LoVo (cell line): ENCODE measurements around the gene MEIOSIN.
A peak's percentile ranks its signal among the peaks of the same experiment; 100 is the strongest.
"Not testable (repeated sequence)": the region's sequence is repeated elsewhere in the genome, so short reads cannot be mapped to it uniquely, and the experiment has no call there.

ENCODE experiments used
- DNase-seq: peaks from one replicate; pipeline ENCODE4 v3.0.0-alpha.2; 2016; ENCODE audit warnings: low spot score

The MEIOSIN gene

GRCh38 chr19:45717983-45718650, 15.1 kb upstream of the MEIOSIN start:
- no peak for DNase-seq

GRCh38 chr19:45720065-45720464, 13.2 kb upstream of the MEIOSIN start:
- DNase-seq, result not testable (repeated sequence)

- DNase-seq, result not testable (repeated sequence)
Measured at GRCh38 chr19:45728683-45729082, 4.6 kb upstream of the MEIOSIN start.

DNA sequence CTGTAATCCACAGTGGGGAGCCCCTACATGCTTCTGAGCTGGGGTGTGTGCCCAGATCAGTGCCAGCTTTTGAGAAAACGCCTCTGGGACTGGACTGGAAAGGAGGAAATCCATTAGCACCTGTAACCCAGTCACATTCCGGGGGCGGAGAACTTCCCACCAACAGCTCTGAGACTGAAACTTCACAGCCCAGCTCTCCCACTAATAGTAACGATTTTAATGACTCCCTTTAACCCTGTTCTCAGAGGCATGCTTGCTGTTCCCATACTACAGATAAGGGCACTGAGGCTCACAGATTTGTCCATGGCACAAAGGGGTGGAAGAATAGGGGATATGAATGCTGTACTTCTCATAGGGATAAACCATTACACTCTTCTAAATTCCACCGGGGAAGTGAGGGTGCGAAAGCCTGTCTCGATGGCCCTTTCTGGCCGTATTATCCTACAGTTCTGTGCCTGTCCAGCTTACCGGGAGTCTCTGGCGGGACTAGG, 3.4 kb upstream of the MEIOSIN start:
- DNase-seq, result no peak

- peak; percentile 98 for DNase-seq
Measured at GRCh38 chr19:45730368-45731288, 2.6 kb upstream of the MEIOSIN start, which contains the start of gene FBXO46. TSS of gene FBXO46 (minus strand) at chr19:45730896. CDS start at chr19:45713495, 17,401 bp downstream.

DNA sequence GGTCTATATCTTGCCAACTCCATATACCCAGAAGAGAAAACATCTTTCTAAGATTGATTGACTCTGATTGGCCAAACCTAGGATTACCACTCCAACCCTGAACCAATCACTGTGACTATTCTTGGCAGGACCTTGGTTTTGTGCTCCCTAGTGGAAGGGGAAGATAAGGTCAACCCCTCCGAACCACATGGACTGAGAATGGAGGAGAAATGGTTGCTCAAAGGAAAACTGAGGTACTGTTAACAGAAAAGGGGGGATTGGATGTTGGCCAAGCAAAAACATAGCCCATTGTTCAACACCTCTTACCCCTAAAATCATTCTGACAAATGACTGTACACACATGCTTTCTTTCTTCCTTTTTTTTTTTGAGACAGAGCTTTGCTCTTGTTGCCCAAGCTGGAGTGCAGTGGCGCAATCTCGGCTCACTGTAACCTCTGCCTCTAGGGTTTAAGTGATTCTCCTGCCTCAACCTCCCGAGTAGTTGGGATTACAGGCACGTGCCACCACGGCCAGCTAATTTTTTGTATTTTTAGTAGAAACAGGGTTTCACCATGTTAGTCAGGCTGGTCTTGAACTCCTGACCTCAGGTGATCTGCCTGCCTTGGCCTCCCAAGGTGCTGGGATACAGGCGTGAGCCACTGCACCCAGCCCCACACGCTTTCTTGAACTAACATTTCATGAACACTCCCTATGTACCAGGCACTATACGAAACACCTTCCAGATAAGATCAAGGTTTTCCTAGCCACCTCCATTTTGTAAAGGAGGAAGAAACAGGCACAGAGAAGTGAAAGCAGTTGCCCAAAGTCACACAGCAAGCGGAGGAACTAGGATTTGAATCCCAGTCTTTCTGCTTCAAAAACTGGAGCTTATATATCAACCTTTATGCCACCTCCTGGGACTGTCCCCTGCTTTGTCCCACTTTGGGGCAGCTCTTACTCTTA, 6.5 kb downstream of the MEIOSIN start:
- no peak for DNase-seq

DNA sequence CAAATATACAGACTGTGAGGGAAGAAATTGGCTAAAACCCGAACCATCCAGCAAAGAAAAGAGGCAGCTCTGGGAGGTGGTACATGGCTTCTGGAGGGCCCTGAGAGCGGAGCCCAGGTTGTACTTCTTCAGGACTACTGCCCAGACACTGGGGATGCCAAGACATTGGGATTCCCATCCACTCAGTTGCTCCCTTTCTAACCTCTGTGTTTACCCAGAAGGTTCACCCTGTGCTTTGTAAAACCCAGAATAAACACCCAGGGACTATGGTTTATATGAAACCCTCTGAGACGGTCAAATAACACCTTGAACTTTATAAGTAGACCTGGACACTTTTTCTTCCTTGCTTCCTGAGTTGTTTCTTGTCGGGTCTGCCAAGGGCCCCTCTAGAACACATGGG, 9.7 kb downstream of the MEIOSIN start:
- no peak for DNase-seq

- DNase-seq, result no peak
Measured at GRCh38 chr19:45745606-45746005, 12.4 kb downstream of the MEIOSIN start.

DNA sequence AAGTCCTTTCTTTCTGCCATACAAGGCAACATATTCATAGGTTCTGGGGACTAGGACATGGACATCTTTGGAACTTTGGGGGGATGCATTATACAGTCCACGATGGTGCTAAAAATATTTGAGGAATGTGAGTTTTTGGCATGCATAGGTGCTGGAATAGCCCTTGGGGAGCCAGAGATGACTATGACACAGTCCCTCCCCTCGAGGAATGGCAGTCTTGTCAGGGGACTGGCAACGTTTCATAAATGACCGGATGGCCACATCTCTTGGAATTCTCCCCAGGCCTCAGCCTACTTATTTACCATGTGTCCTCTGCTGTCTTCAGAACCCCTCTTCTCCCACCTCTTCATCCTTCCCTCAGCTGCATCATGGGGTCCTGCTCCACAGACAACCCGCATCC, 13.6 kb downstream of the MEIOSIN start:
- no peak for DNase-seq

GRCh38 chr19:45747513-45747912, 14.3 kb downstream of the MEIOSIN start:
- DNase-seq, result no peak

DNA sequence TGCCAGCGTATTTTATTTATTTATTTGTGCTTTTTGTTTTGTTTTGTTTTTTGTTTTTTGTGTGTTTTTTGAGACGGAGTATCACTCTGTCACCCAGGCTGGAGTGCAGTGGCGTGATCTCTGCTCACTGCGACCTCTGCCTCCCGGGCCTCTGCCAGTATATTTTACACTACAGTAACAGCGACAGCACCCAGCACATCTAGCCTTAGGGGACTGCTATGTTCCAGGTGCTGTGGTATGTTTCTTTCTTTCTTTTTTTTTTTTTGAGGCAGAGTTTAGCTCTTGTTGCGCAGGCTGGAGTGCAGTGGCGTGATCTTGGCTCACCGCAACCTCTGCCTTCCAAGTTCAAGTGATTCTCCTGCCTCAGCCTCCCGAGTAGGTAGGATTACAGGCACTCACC, 18.2 kb downstream of the MEIOSIN start:
- not testable (repeated sequence) for DNase-seq

DNA sequence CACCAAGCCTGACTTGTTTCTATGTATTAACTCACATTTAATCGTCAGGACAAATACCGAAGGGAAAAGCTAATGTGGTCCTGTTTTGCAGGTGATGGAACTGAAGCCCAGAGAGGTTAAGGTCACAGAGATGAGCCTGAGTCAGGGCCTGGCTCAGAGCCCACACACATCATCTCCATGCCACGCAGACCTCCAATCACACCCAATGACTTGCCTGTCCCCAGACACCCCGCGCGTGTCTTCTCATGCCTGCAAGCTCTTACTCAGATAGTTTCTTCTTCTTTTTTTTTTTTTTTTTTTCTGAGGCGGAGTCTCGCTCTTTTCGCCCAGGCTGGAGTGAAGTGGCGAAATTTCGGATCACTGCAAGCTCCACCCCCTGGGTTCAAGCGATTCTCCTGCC, 19.4 kb downstream of the MEIOSIN start:
- no peak for DNase-seq

DNA sequence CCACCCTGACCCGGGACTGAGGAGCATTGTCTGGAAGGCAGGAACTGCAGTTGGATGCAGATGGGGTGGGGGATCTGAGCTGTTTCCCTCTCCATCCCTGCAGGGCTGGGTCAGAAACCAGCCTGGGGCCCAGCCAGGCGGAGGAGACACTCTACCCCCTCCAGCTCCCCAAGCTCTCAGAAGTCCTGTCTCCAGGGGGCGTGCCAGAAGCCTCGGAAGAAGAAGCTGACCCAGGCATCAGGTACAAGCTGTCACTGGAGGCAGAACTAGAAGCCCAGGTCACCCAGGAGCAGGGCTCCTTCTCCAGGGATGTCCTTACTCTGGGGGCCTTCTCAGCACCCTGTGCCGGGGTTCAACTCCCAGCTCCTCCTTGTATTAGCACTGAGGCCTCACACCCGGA, 20.3 kb downstream of the MEIOSIN start:
- no peak for DNase-seq

GRCh38 chr19:45754323-45754722, 21.1 kb downstream of the MEIOSIN start:
- DNase-seq, result no peak

DNA sequence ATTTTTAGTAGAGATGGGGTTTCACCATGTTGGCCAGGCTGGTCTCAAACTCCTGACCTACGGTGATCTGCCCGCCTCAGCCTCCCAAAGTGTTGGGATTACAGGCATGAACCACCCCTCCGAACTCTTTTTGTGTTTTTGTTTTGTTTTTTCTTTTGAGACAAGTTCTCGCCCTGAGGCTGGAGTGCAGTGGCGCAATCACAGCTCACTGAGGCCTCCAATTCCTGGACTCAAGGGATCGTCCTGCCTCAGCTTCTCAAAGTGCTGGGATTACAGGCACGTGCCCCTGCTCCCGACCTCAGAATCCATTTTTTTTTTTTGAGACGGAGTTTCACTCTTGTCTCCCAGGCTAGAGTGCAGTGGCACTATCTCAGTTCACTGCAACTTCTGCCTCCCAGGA, 24.5 kb downstream of the MEIOSIN start:
- DNase-seq, result no peak

DNA sequence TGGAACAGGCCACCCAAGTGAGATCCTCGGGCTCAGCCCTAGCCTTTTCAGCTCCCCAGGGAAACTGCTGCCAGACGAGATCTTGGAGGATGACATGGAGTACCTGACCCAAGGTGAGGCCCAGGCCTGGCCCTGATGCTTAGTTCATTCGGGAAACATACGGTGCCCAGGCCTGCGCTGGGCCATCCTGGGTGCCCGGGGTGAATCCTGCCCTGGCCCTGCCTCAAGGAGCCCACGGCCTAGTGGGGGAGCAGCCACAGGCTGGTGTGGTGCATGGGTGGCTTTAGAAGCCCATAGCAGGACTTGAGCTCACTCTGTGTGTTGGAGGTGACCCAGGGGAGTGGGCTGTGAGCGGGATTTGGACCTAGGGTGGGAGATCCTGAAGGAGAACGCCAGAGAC, 25.7 kb downstream of the MEIOSIN start:
- no peak for DNase-seq

DNA sequence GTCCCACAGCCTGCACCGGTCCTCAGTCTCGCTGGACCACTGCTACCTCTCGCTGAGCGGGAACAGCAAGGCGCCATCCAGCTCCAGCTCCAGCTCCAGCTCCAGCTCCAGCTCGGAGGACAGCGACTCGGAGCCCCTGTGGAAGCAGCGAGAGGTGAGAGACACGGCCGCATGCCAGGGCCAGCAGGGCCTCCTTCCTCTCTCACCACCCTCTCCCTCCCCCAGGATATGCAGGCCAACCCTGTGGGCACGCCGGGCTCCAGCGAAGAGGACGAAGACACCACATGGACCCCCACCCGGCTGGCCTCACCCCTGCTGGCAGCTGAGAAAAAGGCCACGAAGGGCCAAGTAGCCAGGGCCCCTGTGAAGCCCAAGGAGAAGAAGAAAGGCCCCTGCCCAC, 28.5 kb downstream of the MEIOSIN start:
- DNase-seq, result no peak

DNA sequence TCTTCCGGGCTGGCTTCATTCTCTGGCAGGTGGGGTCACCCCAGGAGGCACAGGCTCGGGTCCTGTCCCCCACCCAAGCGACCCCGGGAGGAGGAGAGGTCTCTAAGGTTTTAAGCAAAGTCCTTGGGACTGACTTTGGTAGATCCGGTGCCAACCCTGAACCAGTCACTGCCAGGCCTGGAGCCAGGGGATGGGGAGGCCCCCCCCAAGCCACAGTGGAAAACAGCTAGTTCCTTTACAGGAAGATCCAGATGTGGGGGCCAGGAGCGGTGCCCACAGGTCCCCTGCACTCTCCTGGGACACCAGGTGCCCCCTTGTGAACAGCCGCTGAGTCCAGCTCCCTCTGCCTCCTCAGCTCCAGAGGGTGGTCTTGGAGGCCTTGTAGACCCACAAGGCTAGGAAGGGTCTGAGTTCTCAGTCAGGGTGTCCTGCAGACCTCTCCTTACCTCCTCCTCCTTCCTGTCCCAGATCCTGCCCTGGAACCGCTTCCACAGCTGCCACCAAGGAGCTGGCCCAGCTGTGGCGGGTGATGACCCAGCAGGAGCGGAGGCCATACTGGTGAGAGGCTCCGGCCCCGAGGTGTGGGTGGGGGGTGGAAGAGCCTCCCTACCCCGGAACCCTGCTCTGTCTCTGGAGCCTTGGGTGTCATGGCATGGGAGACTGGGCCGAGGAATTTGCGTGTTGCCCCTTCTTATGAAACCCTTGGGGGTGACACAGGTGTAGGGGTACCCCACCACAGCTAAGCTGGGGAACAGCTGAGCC, 29.8 kb downstream of the MEIOSIN start:
- DNase-seq, result no peak

GRCh38 chr19:45763691-45764294, 30.6 kb downstream of the MEIOSIN start:
- no peak for DNase-seq

DNA sequence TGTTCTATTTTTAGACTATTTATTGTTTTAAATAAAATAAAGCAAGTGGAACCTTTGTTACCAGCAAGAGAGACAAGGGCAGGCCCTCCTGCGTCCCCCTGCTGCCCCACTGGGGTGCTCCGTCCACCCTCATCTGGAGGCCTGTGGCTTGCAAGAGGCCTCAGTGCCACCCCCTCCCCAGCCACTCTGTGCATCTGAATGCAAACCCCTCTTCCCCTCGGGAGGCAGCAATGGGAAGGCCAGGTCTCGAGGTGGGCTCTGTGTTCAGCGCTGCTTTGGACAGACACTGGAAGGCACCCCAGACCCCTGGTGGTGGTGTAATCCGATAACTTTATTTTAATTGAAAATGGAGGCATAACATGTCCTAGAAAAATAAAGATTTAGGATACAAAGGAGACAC, 31.2 kb downstream of the MEIOSIN start:
- DNase-seq, result no peak
